Right forelimb (tissue), 1 donor: ENCODE measurements around the gene LRP1B.

Experiments used
- DNase-seq: peaks from one replicate; pipeline ENCODE4 v3.0.0-alpha.2; 2018

LRP1B gene

DNA sequence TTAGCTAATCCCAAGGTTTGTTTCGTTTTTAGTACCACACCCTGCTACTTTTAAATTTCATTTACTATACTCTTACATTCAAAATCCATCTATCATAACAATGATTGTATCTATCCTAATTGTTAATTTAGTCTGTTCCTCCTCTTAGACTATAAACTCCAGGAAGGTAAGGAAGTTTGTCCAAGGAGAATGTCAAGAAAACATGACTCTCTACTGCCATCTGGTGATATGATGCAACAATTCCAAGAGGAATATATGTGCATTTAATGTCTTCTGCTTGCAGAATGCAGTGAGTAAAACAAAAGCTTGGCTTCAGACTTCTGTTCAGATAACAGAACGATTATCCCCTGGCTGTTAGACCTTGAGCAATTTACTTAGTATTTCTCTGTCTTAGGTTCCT, 1267.1 kb downstream of the LRP1B start:
- DNase-seq: no peak

DNA sequence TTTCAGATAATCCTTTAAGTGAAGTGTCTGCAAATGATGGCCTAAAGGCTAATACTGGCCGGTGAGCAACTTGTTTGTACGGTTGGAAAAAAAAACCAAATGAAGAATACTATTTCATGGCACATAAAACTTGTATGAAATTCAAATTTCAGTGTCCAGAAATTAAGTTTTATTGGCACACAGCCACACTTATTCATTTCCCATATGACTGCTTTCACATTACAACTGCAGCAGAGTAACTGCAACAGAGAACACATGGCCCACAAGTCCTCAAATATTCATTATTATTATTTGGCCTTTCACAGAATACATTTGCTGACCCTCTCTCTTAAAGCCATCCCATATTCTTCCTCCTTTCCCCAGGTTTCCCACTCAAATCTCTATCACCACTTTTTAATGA, 1268.6 kb downstream of the LRP1B start:
- DNase-seq: no peak

DNA sequence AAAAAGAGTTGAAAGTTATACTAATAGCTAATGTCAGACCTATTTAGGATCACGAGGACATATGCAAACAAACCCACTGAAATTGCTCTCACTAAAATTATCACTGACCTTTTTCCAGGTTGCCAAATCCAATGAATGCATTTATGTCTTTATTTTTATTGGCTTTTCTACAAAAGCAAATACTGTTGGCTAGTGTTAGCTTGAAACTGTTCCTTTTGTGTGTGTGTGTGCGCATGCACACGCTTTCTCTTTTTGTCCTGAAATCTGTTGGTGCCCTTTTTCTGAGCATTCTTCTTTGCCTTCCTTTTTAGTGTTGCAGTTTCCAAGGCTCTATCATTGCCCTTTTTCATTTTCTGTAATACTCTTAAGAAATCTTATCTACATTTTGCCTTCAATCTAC, 1269.2 kb downstream of the LRP1B start:
- no peak for DNase-seq

DNA sequence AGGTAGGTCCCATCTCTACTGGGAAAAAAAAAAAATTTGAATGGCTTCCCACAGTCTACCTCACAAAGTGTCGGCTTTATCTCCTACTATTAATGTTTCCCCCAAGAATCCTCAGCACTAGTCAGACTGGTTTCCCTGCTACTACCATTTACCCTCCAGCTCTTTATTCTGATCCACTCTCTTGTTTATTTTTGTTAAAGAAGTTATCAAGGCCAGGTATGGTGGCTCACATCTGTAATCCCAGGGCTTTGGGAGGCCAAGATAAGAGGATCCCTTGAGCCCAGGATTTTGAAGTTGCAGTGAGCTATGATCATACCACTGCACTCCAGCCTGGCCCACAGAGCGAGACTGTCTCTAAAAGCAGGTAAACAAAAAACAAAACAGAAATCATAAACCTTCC, 1275.3 kb downstream of the LRP1B start:
- DNase-seq: no peak

DNA sequence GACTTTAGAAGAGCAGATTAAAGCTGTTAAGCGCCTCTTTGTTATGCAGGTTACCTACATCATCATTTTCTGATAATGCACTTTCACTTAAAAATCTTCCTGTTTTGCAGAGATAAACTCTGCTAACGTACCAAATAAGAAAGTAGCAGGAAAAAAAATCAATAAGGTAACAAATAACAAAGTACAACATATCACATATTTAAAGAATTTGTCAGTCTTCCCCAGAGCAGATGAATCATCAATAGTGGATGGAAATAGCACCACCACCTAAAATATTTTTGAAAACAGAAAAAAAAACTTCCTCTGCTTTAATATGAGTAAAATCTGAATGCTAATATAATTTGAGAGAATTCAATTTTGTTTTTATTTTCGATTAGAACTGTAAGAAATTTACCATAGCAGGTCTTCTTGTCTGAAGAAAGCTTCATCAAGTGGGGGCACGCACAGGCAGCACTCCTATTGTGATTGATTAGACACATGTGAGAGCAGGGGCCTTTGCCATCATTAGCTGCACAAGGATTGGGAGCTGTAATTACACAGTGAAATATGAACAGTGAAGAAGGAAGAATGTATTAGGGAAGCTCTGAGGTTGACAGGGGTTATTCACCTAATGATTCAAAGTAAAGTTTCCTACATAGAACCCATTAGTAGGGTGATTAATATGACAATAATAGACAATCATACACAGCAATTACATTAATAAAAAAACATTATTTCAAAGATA, 1279.4 kb downstream of the LRP1B start:
- DNase-seq: no peak

DNA sequence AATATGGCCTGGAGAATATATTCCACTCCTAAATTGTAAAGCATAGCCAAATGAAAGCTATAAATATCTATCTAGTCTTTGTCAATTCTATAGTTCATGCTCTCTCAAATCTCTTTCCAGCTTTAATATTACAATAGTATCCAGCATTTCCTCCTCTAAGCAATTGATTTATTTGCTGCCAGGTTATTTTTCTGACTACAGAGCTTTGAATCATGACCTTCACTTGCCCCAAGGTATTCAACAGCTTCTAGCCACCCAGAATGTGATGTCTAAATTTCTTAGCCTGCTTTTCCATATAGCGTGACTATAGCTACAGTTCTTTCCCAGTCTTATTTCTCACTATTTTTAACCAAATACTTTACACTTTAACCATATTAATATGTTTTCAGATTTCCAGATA, 1287.6 kb downstream of the LRP1B start:
- DNase-seq: no peak

DNA sequence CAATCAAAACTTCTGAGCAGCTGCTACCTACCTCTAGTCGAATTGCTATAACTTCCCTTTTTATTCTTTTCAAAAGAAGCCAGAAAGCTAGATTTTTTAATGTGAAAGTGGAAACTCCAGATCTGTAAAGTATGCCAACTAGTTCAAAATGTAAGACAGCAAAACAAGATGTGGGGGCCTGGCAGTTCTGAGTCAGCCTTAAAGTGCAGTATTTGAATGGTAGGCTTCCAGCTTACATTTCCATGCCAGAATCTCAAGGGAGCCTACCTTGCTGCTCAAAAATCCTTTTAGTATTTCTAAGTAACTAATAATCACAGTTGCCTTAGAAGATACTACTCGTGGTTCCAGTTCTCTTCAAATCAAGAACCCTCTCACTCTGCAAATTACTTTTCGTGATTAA, 1288.7 kb downstream of the LRP1B start:
- DNase-seq: no peak

DNA sequence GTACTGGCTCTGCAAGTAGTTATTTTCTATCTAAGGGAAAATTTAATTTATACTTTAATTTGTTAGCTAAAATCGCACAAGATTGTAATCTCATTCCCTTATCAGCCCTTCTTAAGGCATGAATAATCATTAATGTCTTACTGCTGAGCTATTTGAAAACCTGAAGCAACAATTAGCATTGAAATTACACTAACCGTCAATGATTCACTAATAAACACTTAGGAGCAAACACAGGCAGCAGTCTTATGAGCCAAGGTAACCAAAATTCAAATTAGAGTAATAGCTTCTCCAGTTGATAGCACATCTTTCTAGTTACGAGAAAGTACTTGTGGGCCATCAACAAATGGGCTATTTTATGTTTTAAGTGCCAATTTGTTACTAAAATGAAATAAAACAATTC, 1289.7 kb downstream of the LRP1B start:
- DNase-seq: no peak

DNA sequence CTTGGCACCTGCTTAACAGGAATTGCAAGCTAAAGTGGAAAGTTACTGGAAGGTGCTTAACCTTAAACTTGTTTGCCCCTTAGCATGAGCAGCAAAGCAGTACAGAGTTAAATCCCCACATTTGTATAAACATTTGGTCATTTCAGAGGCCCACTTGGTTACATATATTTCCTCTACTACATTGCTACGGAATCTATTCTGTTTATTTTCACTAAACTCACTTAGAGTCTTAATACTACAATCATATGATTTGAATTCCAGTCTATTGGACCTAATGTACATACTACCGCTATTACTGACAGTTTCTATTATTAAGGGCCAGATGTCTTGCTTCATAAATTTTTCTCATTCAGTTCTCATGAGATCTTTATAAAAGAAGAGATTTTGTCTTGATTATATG, 1294.0 kb downstream of the LRP1B start:
- no peak for DNase-seq

DNA sequence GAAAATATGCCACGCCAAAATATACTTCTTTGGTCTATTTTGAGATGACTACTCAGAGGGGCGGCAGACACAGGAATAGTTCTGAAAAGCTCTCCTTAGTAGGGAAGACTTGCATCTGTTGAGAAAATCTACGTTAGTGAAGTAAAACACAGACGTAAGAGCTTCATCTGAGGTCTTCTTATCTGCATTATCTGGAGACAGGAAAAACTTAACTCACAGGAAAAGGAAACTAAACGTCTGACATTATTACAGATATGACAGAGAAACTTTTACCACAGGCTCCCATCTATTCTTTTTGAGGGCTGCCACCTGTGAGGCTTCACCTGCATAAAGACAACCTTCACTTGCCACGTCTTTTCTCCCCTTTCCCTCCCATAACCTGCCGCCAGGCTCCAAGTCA, 1295.7 kb downstream of the LRP1B start:
- no peak for DNase-seq

DNA sequence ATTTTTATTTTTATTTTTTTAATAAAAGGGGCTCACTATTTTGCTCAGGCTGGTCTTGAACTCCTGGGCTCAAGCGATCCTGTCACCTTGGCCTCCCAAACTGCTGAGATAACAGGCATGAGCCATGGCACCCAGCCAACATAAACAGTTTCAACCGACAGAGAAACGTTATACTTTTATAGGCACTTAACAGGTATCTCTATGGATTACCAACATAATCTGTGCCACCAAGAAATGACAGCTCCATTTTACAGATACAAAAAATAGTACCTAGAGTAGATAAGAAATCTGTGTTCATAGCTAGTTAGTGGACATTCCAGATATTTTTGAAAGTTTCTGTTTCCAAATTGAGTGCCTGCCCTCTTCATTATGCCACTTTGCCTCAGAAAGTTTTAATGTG, 1316.7 kb downstream of the LRP1B start:
- no peak for DNase-seq

DNA sequence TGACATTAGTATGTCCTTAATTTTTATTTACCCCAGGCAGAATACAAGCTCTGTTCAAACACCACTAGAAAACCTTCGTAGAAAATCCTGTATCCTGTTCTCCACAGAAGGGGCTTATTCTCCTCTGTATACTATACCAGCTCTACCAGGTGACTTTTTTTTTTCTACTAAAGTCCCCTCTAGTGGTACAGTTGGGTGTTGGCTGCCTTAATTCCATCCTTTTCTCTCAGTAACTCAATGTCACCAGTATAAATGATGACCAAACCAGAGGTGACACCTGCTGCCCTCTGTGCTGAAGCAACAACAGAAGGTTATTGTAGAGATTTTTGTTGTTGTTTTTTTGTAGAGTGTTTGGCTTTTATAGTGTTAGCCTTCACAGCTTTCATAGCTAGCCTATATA, 1322.0 kb downstream of the LRP1B start:
- no peak for DNase-seq

DNA sequence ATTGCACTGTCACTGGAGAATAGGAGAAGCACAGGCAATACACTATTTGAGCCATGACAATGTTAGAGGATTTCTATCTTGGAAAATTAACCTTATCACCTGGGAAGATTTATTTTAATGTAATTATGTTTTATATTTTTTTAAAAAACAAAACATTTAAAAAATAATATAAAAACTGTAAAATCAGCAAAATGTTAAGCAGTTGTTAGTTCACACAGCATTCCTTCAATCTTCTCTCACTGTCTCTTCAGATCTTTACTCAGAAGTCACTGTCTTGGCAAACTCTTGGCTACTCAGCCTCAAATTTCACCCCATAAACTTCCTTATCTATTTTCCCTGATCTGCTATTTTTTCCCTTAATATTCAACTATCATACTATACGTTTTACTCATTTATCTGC, 1322.6 kb downstream of the LRP1B start:
- no peak for DNase-seq

DNA sequence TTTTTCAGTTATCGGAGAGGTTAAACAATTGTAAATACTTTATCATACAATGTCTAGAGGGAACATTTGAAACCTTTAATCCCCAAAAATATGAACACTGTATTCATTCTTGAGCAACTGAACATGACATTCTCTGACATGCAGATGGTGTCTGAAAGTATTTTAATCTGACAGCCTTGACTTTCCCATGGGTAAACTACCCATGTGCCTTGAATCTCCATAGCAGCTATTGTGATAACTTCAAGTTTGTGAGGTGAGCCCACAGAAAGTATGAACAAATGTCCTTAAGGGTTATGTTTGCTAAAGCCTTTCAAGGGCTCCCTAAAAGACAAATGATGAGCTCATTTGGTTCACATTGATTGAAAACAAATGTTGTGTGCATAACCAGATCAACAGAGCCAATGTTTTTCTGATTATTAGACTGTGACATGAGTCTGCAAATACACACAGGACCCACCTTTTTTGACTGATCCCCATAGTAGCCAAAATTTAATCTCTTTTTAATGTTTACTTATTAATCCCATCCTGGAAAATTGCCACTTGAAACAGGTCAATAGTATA, 1326.0 kb downstream of the LRP1B start:
- no peak for DNase-seq

DNA sequence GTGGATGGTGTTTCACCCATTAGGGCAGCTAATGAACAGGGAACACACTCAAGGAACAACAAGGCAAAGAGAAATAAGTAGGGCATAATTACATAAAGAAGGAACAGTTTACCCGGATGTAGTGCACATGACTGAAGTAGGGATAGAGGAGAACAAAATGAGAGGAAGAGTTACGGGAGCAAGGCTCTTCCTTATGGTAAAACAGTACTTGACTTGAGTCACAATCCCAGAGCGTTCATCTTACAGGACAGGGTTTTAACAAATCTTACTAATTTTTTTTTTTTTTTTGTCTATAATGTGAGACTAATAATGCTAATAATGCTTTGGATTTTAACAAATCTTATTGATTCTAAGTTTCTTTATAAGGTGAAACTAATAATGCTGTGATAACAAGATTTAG, 1329.5 kb downstream of the LRP1B start:
- DNase-seq: no peak

DNA sequence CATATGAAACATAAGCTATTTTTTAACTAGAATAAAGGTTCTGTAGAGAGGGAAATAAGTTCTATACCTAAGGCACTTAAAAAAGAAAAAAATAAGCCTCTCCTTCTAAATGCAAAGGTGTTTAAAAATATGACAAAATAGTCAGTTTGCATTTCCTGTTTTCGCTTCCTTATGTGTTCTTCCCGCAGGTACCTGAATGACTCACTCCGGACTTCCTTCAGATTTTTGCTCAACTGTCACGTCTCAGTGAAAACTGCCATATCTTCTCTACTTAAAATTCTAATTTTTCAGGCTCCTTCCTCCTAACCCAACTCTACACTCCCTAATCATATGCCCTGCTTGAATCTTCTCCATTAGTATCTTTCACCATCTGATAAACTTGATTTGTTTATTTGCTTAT, 1333.1 kb downstream of the LRP1B start:
- DNase-seq: no peak

DNA sequence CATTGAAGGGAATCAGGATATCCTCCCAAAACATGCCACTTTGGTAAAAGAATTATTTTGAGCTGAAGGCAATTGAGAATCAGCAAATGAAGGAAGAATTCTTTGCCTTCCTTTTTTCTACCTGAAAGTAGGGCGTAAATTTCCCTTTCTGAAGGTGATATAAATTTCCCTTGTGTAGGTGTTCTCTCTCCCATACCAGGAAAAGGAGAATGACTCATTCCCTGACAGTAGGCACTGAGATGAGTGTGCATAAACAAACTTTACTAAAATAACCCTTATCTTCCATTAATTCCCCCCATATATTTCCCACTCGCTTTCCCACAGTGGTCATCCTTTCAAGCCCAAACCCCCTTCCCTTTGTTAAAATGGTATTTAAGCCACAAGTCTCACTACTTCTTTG, 1339.0 kb downstream of the LRP1B start:
- DNase-seq: no peak

DNA sequence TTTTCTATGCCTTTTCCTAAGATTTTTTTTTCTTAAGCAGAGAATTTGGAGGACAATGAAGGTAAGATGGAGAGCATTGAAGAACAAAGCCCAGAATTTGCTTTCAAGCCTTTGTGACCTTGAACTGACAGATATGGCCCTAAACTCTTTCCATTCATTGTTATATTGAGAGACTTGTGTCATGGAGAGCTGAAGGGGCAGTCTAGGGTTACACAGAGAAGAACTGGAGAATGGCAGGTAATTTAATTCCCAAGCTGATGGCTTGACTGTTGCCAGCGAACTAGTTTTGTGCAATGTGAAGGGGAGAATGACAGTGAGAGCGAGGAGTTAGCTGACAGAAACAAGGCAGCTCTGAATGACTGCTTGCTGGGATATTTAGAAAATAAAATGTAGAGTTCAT, 1344.2 kb downstream of the LRP1B start:
- no peak for DNase-seq

DNA sequence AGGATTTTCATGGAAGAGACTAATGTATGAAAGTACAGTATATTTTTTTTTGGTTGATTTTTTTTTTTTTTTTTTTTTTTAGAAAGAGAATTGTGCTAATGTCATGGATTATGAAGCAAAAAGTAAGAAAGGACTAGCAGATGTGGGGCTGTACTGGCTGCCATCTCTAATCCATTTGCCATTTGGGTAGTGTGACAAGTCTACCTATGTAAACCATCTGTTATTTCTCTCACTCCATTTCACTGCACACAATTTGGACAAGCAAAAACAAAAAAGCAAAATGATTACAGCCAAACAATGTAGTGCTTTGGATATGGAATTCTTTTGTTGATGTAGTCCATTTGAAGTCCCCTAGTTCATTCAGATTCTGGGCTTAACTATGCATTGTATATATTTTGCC, 1355.4 kb downstream of the LRP1B start:
- no peak for DNase-seq

DNA sequence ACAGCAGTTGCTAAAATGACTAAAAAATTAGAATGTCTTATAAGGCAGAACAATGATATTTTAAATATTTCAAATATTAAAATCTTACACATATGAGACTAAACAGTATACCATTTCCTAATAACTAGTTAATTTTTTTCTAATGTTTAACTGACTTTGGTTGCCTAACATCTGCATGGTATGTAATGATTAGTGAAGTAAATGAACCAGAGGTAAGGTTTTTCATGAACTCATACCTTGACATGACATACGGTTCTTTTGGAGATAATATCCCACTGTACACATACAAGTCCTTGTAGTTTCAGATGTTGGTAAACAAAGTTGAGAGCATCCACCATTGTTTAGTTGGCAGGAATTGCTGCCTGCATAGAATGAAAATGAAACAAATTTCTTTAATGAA, 1360.2 kb downstream of the LRP1B start:
- no peak for DNase-seq

DNA sequence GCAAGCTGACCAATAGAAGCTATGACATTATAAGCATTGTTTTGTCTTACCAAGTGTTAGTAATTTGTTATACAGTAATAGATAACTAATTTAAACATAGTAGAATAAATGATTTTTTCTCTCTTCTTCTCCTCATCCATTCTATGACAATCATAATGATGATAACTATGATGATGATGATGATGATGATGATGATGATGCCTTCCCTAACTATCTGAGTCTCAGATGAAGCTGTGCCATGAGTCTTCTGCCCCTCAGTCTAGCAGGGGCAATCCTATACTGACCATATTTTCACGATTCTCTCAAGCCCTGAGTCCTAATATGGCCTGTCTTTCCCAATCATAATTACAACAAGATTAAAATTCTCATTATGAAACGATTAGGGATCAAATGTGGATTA, 1369.0 kb downstream of the LRP1B start:
- DNase-seq: no peak

DNA sequence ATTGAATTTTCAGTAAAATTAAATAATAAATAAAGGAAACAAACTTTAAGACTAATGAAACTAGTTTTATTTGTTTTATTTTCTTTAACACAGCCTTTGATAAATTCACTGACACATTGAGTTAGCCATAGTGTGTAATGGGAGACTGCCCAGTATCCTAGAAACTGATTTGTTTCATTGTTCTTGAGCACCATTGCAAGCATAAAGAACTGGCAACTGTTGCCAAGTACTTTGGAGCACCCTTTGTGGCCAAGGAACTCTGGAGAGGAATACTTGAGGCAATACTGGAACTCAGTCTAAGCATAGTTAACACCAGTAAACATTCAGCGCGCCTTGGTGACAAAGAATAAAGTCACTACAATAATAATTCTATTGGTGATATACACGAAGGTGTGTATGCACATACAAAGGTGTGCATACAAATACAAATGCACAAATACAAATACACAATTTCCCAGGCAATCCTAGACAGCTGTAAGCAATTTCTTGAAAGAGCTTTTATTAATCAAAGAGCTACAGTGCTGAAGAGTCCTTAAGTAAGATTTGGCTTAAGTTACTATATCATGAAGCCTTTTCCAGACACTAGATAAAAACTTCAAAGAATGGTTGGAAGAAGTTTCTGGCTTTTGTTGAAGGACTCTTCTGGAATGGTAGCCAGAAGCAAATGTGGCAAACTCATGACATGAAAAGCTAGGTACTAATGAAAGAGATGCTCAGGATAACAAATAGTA, 1371.2 kb downstream of the LRP1B start:
- DNase-seq: no peak

DNA sequence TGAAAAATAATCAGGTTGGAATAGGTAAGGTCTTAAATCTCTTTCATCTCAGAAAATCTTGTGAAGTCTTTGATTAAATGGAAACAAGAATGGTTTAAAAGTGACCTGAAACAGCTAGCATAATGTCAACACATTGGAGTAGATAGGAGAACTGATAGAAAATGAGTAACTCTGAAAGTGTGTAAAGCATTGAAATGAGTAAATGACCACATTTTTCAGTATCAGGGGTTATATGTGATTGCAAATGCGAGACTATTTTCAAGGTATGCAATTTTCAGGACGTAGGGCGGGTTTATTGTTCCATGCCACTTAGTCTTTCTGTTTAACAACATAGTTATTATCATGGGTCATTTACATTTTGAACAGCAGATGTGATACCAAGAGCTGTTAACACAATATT, 1383.2 kb downstream of the LRP1B start:
- DNase-seq: no peak

DNA sequence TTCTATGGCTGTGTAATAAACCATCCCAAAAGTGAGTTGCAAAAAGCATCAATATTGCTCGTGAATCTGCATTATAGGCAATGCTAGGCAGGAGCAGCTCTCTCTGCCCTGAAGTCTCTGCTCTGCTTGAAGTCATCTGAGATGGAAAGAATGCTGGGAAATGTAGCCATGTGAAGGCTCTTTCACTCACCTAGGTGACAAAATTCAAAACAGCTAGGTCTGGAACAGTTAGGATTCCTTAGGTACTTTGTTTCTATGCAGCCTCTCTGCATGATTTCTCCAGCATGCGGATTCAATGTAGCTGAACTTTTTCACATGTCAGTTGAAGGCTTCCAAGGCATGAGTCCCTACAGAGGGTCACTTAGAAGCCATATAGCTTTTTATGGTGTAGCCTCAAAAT, 1383.7 kb downstream of the LRP1B start:
- no peak for DNase-seq

DNA sequence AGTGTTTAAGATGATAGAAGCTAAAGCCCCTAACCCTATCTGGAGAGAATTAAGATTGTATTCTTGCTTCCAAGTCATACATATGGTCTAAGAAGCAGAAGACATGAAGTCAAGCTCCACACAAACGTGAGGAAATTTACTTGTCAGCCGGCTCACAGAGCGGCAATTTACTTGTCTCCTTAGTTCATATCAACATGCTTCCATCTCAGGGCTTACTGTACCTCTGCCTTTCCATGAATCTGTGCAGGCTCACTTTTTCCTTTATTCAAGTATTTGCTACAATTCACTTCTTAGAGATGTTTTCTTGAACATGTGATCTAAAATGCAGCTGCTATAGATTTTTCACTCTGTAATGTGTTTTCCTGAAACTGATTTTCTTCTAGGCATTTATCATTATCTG, 1386.4 kb downstream of the LRP1B start:
- DNase-seq: no peak
